ENCODE results near the gene KANSL3. TPM values are rescaled to one million over a fixed set of nuclear protein-coding genes. Genes with fewer than 3 reads are reported as not detected.

Gene KANSL3
- polyA plus RNA-seq, 1 experiment = 28.3 TPM

DNA sequence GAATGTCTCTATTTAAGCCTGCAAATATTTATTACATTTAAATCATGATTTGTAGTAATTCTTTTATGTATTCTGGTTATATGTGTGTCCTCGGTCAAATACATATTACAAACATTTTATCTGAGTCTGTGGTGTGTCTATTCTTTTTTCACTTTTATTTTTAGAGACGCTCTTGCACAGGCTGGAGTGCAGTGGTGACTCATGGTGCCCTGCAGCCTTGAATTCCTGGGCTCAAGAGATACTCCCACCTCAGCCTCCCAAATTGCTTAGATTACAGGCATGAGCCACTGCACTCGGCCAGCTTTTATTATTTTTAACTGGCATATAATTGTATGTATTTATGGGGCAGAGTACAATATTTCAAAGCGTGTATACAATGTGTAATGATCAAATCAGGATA is 54.1 kb downstream of the KANSL3 start:
- H3K27me3 ChIP-seq (ENCODE audit: control insufficient read depth, insufficient read depth, low read length) = no peaks in the 10 kb centered on the region
- DNase-seq (ENCODE audit: low read depth) = no peak
- ChIA-PET POLR2A (no interaction called here), CTCF (interaction anchor here (1.3 to 1.4 kb wide), 2 partner anchors 9 to 20 kb away, joined by 3 to 5 read pairs; no protein-coding TSS in a partner anchor)
- no peak overlapping the region for H3K4me3 ChIP-seq (ENCODE audit: low read depth, low read length)
- TF ChIP-seq, protein P1, sequence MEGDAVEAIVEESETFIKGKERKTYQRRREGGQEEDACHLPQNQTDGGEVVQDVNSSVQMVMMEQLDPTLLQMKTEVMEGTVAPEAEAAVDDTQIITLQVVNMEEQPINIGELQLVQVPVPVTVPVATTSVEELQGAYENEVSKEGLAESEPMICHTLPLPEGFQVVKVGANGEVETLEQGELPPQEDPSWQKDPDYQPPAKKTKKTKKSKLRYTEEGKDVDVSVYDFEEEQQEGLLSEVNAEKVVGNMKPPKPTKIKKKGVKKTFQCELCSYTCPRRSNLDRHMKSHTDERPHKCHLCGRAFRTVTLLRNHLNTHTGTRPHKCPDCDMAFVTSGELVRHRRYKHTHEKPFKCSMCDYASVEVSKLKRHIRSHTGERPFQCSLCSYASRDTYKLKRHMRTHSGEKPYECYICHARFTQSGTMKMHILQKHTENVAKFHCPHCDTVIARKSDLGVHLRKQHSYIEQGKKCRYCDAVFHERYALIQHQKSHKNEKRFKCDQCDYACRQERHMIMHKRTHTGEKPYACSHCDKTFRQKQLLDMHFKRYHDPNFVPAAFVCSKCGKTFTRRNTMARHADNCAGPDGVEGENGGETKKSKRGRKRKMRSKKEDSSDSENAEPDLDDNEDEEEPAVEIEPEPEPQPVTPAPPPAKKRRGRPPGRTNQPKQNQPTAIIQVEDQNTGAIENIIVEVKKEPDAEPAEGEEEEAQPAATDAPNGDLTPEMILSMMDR (IDR thresholded peaks at IDR 0.05; ENCODE audit: insufficient read depth, low read depth, low read length) = no peak
- H3K36me3 ChIP-seq (ENCODE audit: control insufficient read depth, insufficient read depth, low read length) = no peaks in the 10 kb centered on the region

DNA sequence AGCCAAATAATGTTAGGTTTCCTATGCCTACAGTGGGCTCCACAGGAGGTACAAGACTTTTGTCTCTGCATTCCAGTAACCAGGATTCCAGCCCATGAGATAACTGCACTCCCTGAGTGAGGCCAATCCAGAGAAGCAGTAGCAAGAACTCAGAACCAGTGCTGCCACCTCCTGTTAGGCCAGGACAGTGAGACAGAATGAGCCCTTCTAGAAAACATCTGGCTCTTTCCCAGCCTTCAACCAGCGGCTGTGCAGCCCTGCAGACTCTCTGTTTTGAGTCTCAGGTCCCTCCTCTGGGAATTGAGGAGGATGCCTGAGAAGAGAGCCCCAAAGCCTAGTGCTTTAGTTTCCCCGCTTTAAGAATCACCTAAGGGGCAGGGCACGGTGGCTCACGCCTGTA is 57.3 kb downstream of the KANSL3 start:
- ChIA-PET POLR2A (no interaction called here), CTCF (no interaction called here)
- H3K4me3 ChIP-seq (ENCODE audit: low read depth, low read length) = no peak overlapping the region
- no peak for DNase-seq (ENCODE audit: low read depth)
- H3K36me3 ChIP-seq (ENCODE audit: control insufficient read depth, insufficient read depth, low read length) = no peaks in the 10 kb centered on the region
- TF ChIP-seq, protein P1 (IDR thresholded peaks at IDR 0.05; ENCODE audit: insufficient read depth, low read depth, low read length) = no peak
- no peaks in the 10 kb centered on the region for H3K27me3 ChIP-seq (ENCODE audit: control insufficient read depth, insufficient read depth, low read length)

DNA sequence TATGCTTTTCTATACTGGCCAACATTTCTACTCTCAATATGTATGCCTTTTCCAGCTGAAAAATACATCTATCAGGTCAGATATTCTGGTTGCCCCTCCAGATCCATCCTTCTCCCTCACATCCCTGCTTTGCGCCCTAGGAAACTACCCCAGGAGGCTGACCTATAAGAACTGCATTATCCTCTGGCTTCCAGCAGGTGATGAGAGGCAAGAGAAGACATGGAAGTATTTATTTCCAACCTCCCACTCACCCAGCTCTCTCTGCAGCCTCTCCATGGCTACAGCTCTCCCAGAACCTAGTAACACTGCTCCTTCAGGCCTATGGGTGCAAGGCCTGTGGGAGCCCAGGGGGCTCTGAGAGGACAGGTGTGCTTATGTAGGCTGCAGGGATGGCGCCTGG is 58.7 kb downstream of the KANSL3 start:
- ChIA-PET POLR2A (no interaction called here), CTCF (no interaction called here)
- H3K36me3 ChIP-seq (ENCODE audit: control insufficient read depth, insufficient read depth, low read length) = no peaks in the 10 kb centered on the region

DNA sequence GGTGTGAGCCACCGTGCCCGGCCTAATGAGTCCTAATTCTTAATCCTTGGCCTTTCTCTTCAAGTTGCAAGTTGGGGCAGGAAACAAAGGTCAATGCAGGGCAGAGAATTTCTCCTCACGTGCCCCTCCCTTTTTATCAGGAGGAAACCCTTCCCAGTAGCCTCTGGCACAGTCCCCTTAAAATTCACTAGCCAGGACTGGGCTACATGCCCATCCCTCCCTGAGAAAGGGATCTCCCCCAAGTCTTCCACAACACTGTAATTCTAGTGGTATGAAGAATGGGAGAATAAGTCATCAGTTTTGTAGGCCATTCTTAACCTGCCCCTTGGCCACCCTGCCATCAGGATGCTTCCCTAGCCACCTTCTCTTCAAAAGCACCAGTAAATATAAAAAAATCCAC is 59.4 kb downstream of the KANSL3 start:
- CTCF ChIA-PET = interaction anchor here (0.6 kb wide), 1 partner anchor 290 kb away, joined by 3 read pairs; no protein-coding TSS in a partner anchor

More for the DNA sequence above, 58.7 kb downstream of the KANSL3 start:
- Histone ChIP-seq H3K27me3 (ENCODE audit: control insufficient read depth, insufficient read depth, low read length) (no peaks in the 10 kb centered on the region), H3K4me3 (ENCODE audit: low read depth, low read length) (no peak overlapping the region)
- TF ChIP-seq, protein P1 (IDR thresholded peaks at IDR 0.05; ENCODE audit: insufficient read depth, low read depth, low read length) = no peak
- DNase-seq (ENCODE audit: low read depth) = no peak

DNA sequence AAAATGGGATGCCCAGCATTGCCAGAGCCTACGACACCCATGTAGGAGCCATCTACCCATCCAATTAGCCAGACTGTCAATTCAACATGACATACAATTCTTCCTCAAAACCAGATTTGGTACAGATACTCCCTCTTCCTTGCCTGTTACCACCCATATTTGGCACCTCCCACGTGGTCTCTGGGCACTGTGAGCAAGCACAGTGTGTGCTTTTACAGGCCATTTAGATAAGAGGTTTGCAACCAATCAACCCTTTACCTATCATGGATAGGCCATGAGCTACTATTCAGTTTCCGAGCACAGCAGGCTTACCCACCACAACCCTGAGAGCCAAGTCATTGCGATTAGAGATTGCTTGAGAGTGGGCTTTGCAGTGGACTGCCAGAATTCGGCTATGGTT is 60.6 kb downstream of the KANSL3 start:
- POLR2A ChIA-PET = no interaction called here
- DNase-seq (ENCODE audit: low read depth) = no peak
- H3K4me3 ChIP-seq (ENCODE audit: low read depth, low read length) = no peak overlapping the region
- CTCF ChIA-PET = interaction anchor here (1.0 kb wide), 1 partner anchor 9 kb away, joined by 3 read pairs; no protein-coding TSS in a partner anchor
- no peaks in the 10 kb centered on the region for H3K36me3 ChIP-seq (ENCODE audit: control insufficient read depth, insufficient read depth, low read length)
- TF ChIP-seq, protein P1 (IDR thresholded peaks at IDR 0.05; ENCODE audit: insufficient read depth, low read depth, low read length) = no peak
- no peaks in the 10 kb centered on the region for H3K27me3 ChIP-seq (ENCODE audit: control insufficient read depth, insufficient read depth, low read length)

More for the DNA sequence above, 59.4 kb downstream of the KANSL3 start:
- Histone ChIP-seq H3K36me3 (ENCODE audit: control insufficient read depth, insufficient read depth, low read length) (no peaks in the 10 kb centered on the region), H3K27me3 (ENCODE audit: control insufficient read depth, insufficient read depth, low read length) (no peaks in the 10 kb centered on the region), H3K4me3 (ENCODE audit: low read depth, low read length) (no peak overlapping the region)
- TF ChIP-seq, protein P1 (IDR thresholded peaks at IDR 0.05; ENCODE audit: insufficient read depth, low read depth, low read length) = no peak
- no peak for DNase-seq (ENCODE audit: low read depth)
- POLR2A ChIA-PET = no interaction called here
